ENCODE measurements around the gene LOXL1. TPM values are rescaled to one million over a fixed set of nuclear protein-coding genes. Genes with fewer than 3 reads are reported as not detected.
A peak's percentile ranks its signal among the peaks of the same experiment; 100 is the strongest.
"Not testable (repeated sequence)": the region's sequence is repeated elsewhere in the genome, so short reads cannot be mapped to it uniquely, and the experiment has no call there.

Gene LOXL1
- total and polyA plus RNA-seq, 5 experiments from 2014 or later: 0.80 to 2.0 (median 1.3) TPM

- Mint-ChIP-seq H3K36me3 (no peaks in the 10 kb centered on the region), H3K4me1 (peaks cover 19 to 37% (median 36%) of the 10 kb centered on the region in 4 donors), H3K4me3 (no peak overlapping the region), H3K27me3 (no peaks in the 10 kb centered on the region), H3K9me3 (no peaks in the 10 kb centered on the region), H3K27ac (peak overlapping the region in 2 of 10 donors; percentile 16 to 48)
- POLR2A ChIA-PET: no interaction called here
- DNase-seq (no peak), ATAC-seq (no peak)
These were observed 42.2 kb downstream of the LOXL1 start for GRCh38 chr15:73968461-73968860.

- POLR2A ChIA-PET: interaction anchor here (0.7 kb wide), 1 partner anchor 1248 kb away, joined by 4 read pairs; no protein-coding TSS in a partner anchor
- Mint-ChIP-seq H3K9me3 (no peaks in the 10 kb centered on the region), H3K4me1 (peaks cover 20 to 40% (median 39%) of the 10 kb centered on the region in 4 donors), H3K27me3 (peaks cover 0 to 1% (median 0%) of the 10 kb centered on the region in 5 donors), H3K27ac (no peak overlapping the region), H3K4me3 (no peak overlapping the region), H3K36me3 (no peaks in the 10 kb centered on the region)
- DNase-seq (peak in 1 of 10 donors; percentile 15), ATAC-seq (no peak)
These were observed 43.0 kb downstream of the LOXL1 start for GRCh38 chr15:73969151-73969759.

GRCh38 chr15:73972984-73973682 lies 46.9 kb downstream of the LOXL1 start:
- DNase-seq (peak; percentile 62 to 85 (median 77)), ATAC-seq (peak; percentile 80)
- Mint-ChIP-seq H3K36me3 (no peaks in the 10 kb centered on the region), H3K4me3 (peak overlapping the region in 7 of 10 donors; percentile 15 to 80 (median 36)), H3K27me3 (peaks cover 0 to 18% (median 3%) of the 10 kb centered on the region in 5 donors), H3K4me1 (peaks cover 14 to 38% (median 32%) of the 10 kb centered on the region in 4 donors), H3K27ac (peak overlapping the region in 2 of 10 donors; percentile 7 to 32), H3K9me3 (no peaks in the 10 kb centered on the region)
- POLR2A ChIA-PET: interaction anchor here (0.9 to 1.4 kb wide), 5 partner anchors 9 to 641 kb away, joined by 3 to 5 read pairs (median 4); partner anchors contain the start of genes PML and STOML1

- not testable (repeated sequence) for H3K36me3 Mint-ChIP-seq, H3K9me3 Mint-ChIP-seq, ATAC-seq, DNase-seq
- Mint-ChIP-seq H3K27me3 (peaks cover 0 to 18% (median 3%) of the 10 kb centered on the region in 5 donors), H3K4me3 (peak overlapping the region in 1 of 10 donors; percentile 40), H3K27ac (peak overlapping the region in 1 of 10 donors; percentile 81), H3K4me1 (peaks cover 13 to 40% (median 29%) of the 10 kb centered on the region in 4 donors)
- POLR2A ChIA-PET: interaction anchor here (0.7 to 1.6 kb wide), 5 partner anchors 8 to 641 kb away, joined by 3 to 9 read pairs (median 3); partner anchors contain the start of gene PML
These were observed 47.5 kb downstream of the LOXL1 start for GRCh38 chr15:73973683-73974200.

GRCh38 chr15:73975440-73976125 lies 49.3 kb downstream of the LOXL1 start:
- peak; percentile 65 to 71 for ATAC-seq
- not testable (repeated sequence) for H3K9me3 Mint-ChIP-seq, H3K36me3 Mint-ChIP-seq
- peak in 6 of 10 donors; percentile 28 to 76 (median 58) for DNase-seq
- Mint-ChIP-seq H3K4me3 (peak overlapping the region; percentile 6 to 71 (median 47)), H3K27ac (peak overlapping the region in 8 of 10 donors; percentile 13 to 94 (median 58)), H3K27me3 (peaks cover 0 to 18% (median 3%) of the 10 kb centered on the region in 5 donors), H3K4me1 (peaks cover 13 to 49% (median 31%) of the 10 kb centered on the region in 4 donors)
- POLR2A ChIA-PET: interaction anchor here (0.6 to 1.6 kb wide), 5 partner anchors 9 to 31 kb away, joined by 3 to 10 read pairs (median 3); partner anchors contain the start of gene PML

GRCh38 chr15:73978896-73979295 lies 52.6 kb downstream of the LOXL1 start:
- Mint-ChIP-seq H3K9me3 (no peaks in the 10 kb centered on the region), H3K27me3 (peaks cover 0 to 18% (median 3%) of the 10 kb centered on the region in 5 donors), H3K4me3 (no peak overlapping the region), H3K4me1 (peaks cover 20 to 68% (median 47%) of the 10 kb centered on the region in 4 donors), H3K36me3 (no peaks in the 10 kb centered on the region), H3K27ac (peak overlapping the region in 2 of 10 donors; percentile 6 to 74)
- no peak for ATAC-seq
- POLR2A ChIA-PET: interaction anchor here (1.2 kb wide), 1 partner anchor 9 kb away, joined by 3 read pairs; no protein-coding TSS in a partner anchor
- DNase-seq: no peak

- Mint-ChIP-seq H3K9me3 (no peaks in the 10 kb centered on the region), H3K36me3 (peaks cover 0 to 6% (median 3%) of the 10 kb centered on the region in 3 donors), H3K27me3 (peaks cover 0 to 14% (median 3%) of the 10 kb centered on the region in 5 donors), H3K27ac (no peak overlapping the region), H3K4me1 (peaks cover 24 to 68% (median 45%) of the 10 kb centered on the region in 4 donors), H3K4me3 (no peak overlapping the region)
- POLR2A ChIA-PET: no interaction called here
- DNase-seq (no peak), ATAC-seq (no peak)
These were observed 53.4 kb downstream of the LOXL1 start for GRCh38 chr15:73979636-73980035.

GRCh38 chr15:73981761-73982221 lies 55.5 kb downstream of the LOXL1 start:
- Mint-ChIP-seq H3K4me1 (peaks cover 21 to 70% (median 37%) of the 10 kb centered on the region in 4 donors), H3K9me3 (no peaks in the 10 kb centered on the region), H3K36me3 (peaks cover 0 to 13% (median 6%) of the 10 kb centered on the region in 3 donors), H3K27ac (peak overlapping the region in 9 of 10 donors; percentile 74 to 93 (median 88)), H3K27me3 (no peaks in the 10 kb centered on the region), H3K4me3 (peak overlapping the region in 9 of 10 donors; percentile 2 to 88 (median 60))
- DNase-seq (no peak), ATAC-seq (no peak)
- POLR2A ChIA-PET: interaction anchor here (0.6 to 3.0 kb wide), 4 partner anchors 10 to 33 kb away, joined by 4 to 13 read pairs (median 4); partner anchors contain the start of genes PML and STOML1

GRCh38 chr15:73982222-73982962 lies 56.1 kb downstream of the LOXL1 start:
- H3K36me3 Mint-ChIP-seq: peaks cover 0 to 19% (median 6%) of the 10 kb centered on the region in 3 donors
- no peaks in the 10 kb centered on the region for H3K9me3 Mint-ChIP-seq
- H3K4me1 Mint-ChIP-seq: peaks cover 21 to 76% (median 39%) of the 10 kb centered on the region in 4 donors
- POLR2A ChIA-PET: interaction anchor here (0.6 to 3.0 kb wide), 4 partner anchors 10 to 34 kb away, joined by 4 to 13 read pairs (median 4); partner anchors contain the start of genes PML and STOML1
- H3K27me3 Mint-ChIP-seq: no peaks in the 10 kb centered on the region
- H3K27ac Mint-ChIP-seq: peak overlapping the region in 9 of 10 donors; percentile 74 to 93 (median 88)
- peak in 3 of 10 donors; percentile 33 to 46 (median 40) for DNase-seq
- ATAC-seq: peak; percentile 87 to 90
- H3K4me3 Mint-ChIP-seq: peak overlapping the region in 9 of 10 donors; percentile 25 to 88 (median 66)

GRCh38 chr15:73983211-73983727 lies 57.0 kb downstream of the LOXL1 start:
- Mint-ChIP-seq H3K27ac (peak overlapping the region in 9 of 10 donors; percentile 25 to 93 (median 88)), H3K27me3 (no peaks in the 10 kb centered on the region), H3K36me3 (peaks cover 0 to 19% (median 6%) of the 10 kb centered on the region in 3 donors), H3K4me1 (peaks cover 21 to 79% (median 40%) of the 10 kb centered on the region in 4 donors), H3K9me3 (no peaks in the 10 kb centered on the region), H3K4me3 (peak overlapping the region in 4 of 10 donors; percentile 36 to 66 (median 56))
- POLR2A ChIA-PET: interaction anchor here (1.3 to 3.0 kb wide), 2 partner anchors 9 to 24 kb away, joined by 4 to 13 read pairs; partner anchors contain the start of gene STOML1
- no peak for DNase-seq
- ATAC-seq: no peak

GRCh38 chr15:73983773-73984172 lies 57.5 kb downstream of the LOXL1 start:
- POLR2A ChIA-PET: interaction anchor here (1.1 kb wide), 1 partner anchor 8 kb away, joined by 3 read pairs; no protein-coding TSS in a partner anchor
- peak overlapping the region in 3 of 10 donors; percentile 24 to 63 (median 51) for H3K4me3 Mint-ChIP-seq
- DNase-seq (no peak), ATAC-seq (no peak)
- peak overlapping the region in 6 of 10 donors; percentile 24 to 93 (median 86) for H3K27ac Mint-ChIP-seq
- peaks cover 21 to 77% (median 40%) of the 10 kb centered on the region in 4 donors for H3K4me1 Mint-ChIP-seq
- no peaks in the 10 kb centered on the region for H3K27me3 Mint-ChIP-seq
- peaks cover 0 to 19% (median 6%) of the 10 kb centered on the region in 3 donors for H3K36me3 Mint-ChIP-seq
- no peaks in the 10 kb centered on the region for H3K9me3 Mint-ChIP-seq
